Rectal smooth muscle tissue (tissue), 1 donor: ENCODE data around the gene BRICD5.

ENCODE experiments used
- H3K27ac ChIP-seq: one replicate; pipeline ENCODE4 v1.7.0; 2013; ENCODE audit warnings: low read depth, low read length, inconsistent platforms
- H3K27me3 ChIP-seq: one replicate; pipeline ENCODE4 v1.7.0; 2013; ENCODE audit warnings: low read length; ENCODE audit not compliant: control insufficient read depth, insufficient read depth
- H3K36me3 ChIP-seq: one replicate; pipeline ENCODE4 v1.7.0; 2013; ENCODE audit warnings: low read length; ENCODE audit not compliant: control insufficient read depth, insufficient read depth
- H3K4me1 ChIP-seq: one replicate; pipeline ENCODE4 v1.7.0; 2013; ENCODE audit warnings: low read length; ENCODE audit not compliant: control insufficient read depth, insufficient read depth
- H3K4me3 ChIP-seq: one replicate; pipeline ENCODE4 v1.7.0; 2013; ENCODE audit warnings: low read length
- H3K9ac ChIP-seq: one replicate; pipeline ENCODE4 v1.7.0; 2013; ENCODE audit warnings: low read length

Gene BRICD5

DNA sequence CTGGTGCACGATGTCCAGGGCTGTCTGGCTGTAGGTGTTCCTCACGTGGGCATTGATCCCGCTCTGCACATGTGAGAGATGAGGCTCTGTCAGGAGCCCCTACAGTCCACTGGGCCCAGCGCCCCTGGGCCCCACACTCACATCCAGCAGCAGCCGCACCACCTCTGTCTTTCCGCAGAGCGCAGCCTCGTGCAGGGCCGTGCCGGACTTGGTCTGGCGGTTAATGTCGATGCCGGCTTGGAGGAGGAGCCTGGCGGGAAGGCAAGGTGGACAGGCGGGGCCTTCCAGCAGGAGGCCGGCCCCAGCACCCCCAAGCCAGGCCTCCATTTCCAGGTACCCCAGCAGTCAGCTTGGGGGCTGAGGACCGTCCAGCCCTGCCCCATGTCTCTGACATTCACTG, 23.5 kb downstream of the BRICD5 start:
- no peaks in the 10 kb centered on the region for H3K36me3 ChIP-seq
- H3K27me3 ChIP-seq: no peaks in the 10 kb centered on the region
- H3K4me3 ChIP-seq: no peak overlapping the region

DNA sequence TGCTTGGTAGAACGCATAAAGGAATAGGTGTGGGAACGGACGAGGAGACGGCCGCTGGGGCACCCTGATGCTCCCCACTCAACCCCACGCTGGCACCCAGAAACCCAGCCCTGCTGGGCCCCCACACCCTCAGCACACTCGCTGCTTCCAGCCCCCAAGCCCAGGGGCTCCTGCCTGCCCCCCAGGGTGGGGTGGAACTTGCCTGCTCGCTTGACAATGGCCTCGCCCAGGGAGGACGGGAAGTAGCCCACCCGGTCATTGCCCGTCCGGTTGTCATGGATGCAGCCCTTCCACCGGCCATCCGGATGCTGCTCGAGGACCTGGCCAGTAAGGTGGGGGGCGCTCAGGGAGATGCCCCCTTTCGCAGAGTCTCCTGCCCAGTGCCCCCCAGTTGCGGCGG, 24.2 kb downstream of the BRICD5 start:
- Histone ChIP-seq H3K9ac (no peak overlapping the region), H3K27me3 (no peaks in the 10 kb centered on the region), H3K27ac (no peak overlapping the region), H3K4me1 (no peaks in the 10 kb centered on the region), H3K36me3 (no peaks in the 10 kb centered on the region), H3K4me3 (no peak overlapping the region)

More for the DNA sequence above, 23.5 kb downstream of the BRICD5 start:
- Histone ChIP-seq H3K27ac (no peak overlapping the region), H3K9ac (no peak overlapping the region), H3K4me1 (no peaks in the 10 kb centered on the region)

DNA sequence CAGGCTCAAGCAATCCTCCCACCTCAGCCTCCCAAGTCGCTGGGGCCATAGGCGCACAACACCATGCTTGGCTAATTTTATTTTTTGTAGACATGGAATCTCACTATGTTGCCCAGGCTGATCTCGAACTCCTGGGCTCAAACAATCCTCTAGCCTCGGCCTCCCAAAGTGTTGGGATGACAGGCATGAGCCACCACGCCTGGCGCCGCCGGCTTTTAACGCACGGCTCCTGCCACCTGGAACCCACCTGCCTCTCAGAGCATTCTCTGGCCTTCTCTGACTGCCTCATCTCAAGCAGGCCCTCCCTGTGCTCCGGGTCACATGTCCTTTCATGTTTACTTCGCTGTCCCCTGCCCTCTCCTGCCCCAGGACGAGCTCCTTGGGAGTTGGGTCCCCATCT, 24.6 kb downstream of the BRICD5 start:
- Histone ChIP-seq H3K4me3 (no peak overlapping the region), H3K9ac (no peak overlapping the region), H3K36me3 (no peaks in the 10 kb centered on the region), H3K4me1 (no peaks in the 10 kb centered on the region), H3K27ac (no peak overlapping the region), H3K27me3 (no peaks in the 10 kb centered on the region)

DNA sequence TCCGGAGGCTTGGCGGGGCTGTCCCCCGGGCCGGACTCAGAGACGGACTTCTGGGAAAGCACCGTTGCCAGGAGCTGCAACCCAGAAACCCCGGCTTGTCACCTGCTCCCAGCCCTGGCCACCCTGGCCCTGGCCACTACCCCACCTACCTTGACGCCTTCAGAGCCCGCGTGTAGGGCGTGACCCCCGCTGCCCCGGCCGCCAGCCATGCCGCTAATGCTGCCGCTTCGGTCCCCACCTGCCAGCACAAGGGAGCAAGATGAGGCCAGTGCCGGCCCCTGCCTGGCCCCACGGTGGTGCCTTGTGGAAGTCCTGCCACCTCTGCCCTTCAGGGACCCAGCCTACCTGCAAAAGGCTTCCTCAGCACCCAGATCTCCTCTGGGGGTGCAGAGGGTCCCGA, 25.7 kb downstream of the BRICD5 start:
- Histone ChIP-seq H3K4me1 (no peaks in the 10 kb centered on the region), H3K36me3 (no peaks in the 10 kb centered on the region), H3K27me3 (no peaks in the 10 kb centered on the region), H3K9ac (no peak overlapping the region), H3K4me3 (no peak overlapping the region), H3K27ac (no peak overlapping the region)

DNA sequence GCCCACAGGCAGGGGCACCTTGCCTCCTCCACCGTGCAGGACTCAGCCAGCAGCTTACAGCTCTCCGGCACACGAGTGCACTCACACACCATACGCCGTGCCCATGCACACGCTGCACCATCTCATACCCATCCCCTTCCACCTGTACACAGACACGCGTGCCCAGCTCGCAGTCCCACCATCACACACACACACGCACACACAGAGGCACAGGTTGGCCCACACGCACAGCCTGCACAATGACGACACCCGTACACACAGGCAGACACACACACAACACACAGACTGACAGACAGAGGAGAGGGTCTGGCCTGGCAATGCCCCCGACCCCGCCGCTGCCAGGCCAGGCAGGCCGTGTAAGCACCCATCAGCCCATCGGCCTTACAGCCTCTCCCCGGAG, 26.3 kb downstream of the BRICD5 start:
- Histone ChIP-seq H3K27me3 (no peaks in the 10 kb centered on the region), H3K27ac (no peak overlapping the region), H3K4me1 (no peaks in the 10 kb centered on the region), H3K36me3 (no peaks in the 10 kb centered on the region), H3K9ac (no peak overlapping the region), H3K4me3 (no peak overlapping the region)

DNA sequence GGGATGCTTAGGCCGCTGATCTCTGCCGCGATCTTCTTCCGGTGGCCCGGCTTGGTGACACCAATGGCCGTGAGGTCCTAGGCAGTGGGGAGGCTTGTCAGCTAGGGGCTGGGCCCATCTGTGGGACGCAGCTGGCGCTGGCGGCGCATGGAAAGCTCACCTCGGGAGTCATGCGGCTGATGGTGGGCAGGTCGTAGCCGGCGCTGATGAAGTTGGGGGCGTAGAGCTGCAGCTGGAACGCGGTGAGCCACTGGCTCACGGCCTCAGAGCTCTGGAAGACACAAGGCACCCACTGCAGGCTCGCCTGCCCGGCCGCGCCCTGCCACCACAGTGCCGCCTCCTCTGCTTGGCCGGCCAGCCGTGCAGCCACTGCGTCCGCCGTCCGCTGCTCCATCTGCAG, 27.0 kb downstream of the BRICD5 start:
- Histone ChIP-seq H3K9ac (no peak overlapping the region), H3K4me3 (no peak overlapping the region), H3K27ac (no peak overlapping the region)

DNA sequence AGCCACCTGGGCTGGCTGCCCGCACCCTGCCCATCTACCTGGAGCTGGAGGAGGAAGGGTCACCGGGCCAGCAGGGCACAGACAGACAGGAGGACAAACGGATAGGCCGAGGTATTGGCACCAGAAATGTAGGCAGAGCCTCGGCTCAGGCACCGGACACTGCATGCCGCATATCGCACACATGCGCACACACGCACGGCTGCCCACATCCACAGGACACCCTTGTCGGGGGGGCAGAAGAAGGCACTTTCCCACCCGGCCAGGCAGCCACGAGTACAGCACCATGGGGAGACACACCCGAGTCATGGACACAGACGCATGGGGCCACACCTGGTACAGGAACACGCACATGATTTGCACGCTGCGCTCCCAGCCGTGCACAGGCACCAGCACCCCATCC, 28.7 kb downstream of the BRICD5 start:
- H3K9ac ChIP-seq: no peak overlapping the region
- no peaks in the 10 kb centered on the region for H3K27me3 ChIP-seq
- H3K36me3 ChIP-seq: peaks cover 6% of the 10 kb centered on the region
- no peaks in the 10 kb centered on the region for H3K4me1 ChIP-seq
- no peak overlapping the region for H3K27ac ChIP-seq
- no peak overlapping the region for H3K4me3 ChIP-seq

More for the DNA sequence above, 27.0 kb downstream of the BRICD5 start:
- H3K27me3 ChIP-seq: no peaks in the 10 kb centered on the region
- no peaks in the 10 kb centered on the region for H3K4me1 ChIP-seq
- no peaks in the 10 kb centered on the region for H3K36me3 ChIP-seq

DNA sequence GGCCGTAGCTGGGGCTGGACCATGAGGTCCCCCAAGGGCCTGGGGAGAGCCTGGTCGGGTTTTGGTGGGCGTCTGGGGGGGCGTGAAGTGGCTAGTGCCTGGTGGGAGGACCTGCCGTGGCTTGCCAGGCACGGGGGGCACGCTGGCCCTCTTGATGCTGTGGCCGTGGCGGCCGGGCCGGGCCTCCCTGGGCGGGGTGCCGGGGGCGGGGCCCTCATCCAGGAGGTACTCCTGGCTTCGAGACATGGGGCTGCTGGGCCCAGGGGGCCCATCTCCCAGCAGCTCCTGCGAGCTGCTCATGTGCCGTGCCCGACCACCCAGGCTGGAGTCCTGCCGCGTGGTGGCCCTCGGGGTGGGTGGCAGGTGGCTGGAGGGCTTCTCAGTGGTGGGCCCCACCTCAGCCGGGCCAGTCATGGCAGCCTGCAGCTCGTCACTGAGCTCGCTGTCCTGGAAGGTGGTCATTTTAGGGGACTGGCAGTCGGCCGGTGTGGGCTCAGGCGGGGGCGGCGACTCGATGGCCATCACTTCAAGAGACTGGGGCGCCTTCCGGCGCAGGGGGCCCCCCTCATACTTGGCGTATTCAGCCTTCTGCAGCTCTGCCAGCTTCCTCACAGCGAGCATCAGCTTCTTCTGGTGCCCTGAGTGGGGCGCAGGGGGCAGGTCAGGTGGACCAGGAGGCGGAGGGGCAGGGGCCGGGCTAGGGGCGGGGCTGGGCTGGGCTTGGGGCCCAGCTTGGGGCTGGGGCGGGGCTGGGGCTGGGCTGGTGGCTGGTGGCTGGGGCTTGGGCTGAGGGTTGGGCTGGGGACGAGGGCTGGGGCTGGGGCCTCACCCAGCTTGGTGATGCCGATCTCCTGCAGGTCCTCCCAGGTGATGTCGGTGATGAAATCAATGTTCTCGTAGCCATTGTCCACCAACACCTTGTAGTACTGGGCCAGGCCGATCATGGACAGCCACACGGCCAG, 29.4 kb downstream of the BRICD5 start:
- no peak overlapping the region for H3K9ac ChIP-seq
- peaks cover 11% of the 10 kb centered on the region for H3K36me3 ChIP-seq
- no peak overlapping the region for H3K27ac ChIP-seq
- H3K4me3 ChIP-seq: no peak overlapping the region
- no peaks in the 10 kb centered on the region for H3K27me3 ChIP-seq
- no peaks in the 10 kb centered on the region for H3K4me1 ChIP-seq

DNA sequence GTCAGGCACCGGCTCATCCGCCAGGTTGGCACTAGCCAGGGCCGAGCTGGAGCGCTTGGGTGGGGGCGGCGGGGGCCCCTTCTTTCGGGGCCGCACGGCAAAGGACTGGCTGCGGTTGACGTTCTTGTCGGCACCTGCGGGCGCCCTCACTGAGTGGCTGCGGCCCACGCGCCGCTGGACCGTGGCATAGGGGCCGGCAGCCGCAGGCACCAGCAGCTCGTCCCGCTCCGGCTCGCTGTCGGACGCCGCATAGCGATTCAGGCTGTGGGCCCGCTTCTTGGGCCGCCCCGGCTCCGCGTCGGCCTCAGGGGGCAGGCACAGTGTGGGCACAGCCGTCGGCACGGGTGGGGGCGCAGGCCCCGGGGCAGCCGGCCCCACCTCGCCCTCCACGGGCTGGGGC, 30.2 kb downstream of the BRICD5 start:
- H3K9ac ChIP-seq: no peak overlapping the region
- peaks cover 18% of the 10 kb centered on the region for H3K36me3 ChIP-seq
- no peaks in the 10 kb centered on the region for H3K27me3 ChIP-seq
- no peaks in the 10 kb centered on the region for H3K4me1 ChIP-seq
- no peak overlapping the region for H3K4me3 ChIP-seq
- H3K27ac ChIP-seq: no peak overlapping the region

DNA sequence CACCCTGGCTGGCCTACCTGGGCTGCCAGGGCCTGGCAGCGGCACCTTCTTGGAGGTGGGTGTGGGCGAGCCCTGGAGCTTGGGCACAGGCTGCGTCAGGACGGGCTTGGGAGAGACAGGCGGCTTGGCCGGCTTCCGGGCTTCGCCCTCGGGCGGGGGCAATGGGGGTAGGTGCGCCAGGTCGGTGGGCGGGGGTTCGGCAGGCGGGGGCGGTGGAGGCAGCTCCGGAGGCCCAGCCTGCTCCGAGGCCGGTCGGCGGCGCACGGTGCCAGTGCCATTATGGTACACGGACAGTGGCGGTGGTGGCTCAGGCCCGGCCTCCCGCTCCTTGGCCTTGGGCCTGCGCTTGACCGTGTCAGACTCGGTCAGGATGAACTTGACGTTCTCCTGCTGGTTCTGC, 31.1 kb downstream of the BRICD5 start:
- H3K27me3 ChIP-seq: no peaks in the 10 kb centered on the region
- H3K27ac ChIP-seq: no peak overlapping the region
- no peak overlapping the region for H3K9ac ChIP-seq
- peaks cover 26% of the 10 kb centered on the region for H3K36me3 ChIP-seq
- H3K4me3 ChIP-seq: no peak overlapping the region
- no peaks in the 10 kb centered on the region for H3K4me1 ChIP-seq

DNA sequence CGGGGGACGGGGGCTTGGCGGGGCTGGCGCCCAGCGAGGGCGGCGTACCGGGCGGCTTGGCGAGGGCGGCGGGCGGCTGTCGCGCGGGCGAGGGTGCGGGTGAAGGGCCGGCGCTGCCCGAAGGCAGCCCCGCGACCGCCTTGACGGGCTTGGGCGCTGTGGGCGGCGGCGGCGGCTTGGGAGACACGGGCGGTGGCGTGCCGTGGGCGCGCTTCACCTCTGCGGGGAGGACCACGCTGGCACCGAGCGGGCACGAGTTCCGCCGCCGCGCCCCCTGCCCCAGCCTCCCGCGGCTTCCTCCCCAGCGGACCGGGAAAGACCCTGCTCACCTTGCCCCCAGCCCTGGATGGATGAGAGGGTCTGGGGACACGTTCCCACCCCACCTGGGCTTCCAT, 31.6 kb downstream of the BRICD5 start:
- Histone ChIP-seq H3K27ac (no peak overlapping the region), H3K4me1 (no peaks in the 10 kb centered on the region), H3K4me3 (no peak overlapping the region), H3K9ac (no peak overlapping the region), H3K36me3 (peaks cover 31% of the 10 kb centered on the region), H3K27me3 (no peaks in the 10 kb centered on the region)

DNA sequence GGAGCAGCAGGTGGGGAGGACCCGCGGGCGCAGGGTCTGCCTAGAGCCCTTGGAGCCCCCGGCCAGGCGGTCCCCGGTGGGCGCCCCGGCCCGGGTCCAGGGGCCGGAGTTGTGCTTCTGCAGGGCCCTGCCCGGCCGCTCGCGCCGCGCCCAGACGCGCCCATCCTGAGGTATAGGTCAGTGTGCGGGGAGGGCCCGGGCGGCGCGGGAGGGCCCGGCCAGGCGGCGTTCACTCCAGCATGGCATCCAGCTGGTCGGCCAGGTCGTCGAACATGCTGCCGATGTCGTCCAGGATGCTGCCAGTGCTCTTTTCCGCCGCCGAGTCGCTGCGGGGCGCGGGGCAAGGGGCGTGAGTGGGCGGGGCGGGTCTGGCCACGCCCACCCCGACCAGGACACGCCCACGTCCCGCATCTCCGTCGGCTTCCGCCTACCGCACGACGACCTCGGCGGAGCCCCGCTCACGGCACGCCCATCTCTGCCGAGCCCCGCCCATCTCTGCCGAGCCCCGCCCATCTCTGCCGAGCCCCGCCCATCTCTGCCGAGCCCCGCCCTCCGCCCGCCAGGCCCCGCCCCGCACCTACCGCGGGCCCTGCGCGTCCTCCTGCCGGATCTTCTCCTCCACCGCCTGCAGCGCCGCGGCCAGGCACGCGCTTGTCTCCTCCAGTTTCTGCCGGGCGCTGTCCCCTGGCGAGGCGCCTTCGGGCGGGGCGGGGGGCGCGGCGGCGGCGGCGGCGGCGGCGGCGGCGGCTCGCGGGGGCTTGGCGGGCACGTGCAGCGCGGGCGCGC, 32.1 kb downstream of the BRICD5 start:
- Histone ChIP-seq H3K9ac (no peak overlapping the region), H3K4me1 (no peaks in the 10 kb centered on the region), H3K27me3 (no peaks in the 10 kb centered on the region), H3K27ac (no peak overlapping the region), H3K36me3 (peaks cover 34% of the 10 kb centered on the region), H3K4me3 (no peak overlapping the region)
